ENCODE measurements around the gene DOCK8. TPM values are rescaled to one million over a fixed set of nuclear protein-coding genes. Genes with fewer than 3 reads are reported as not detected.

Gene DOCK8
- total and polyA plus RNA-seq, 2 experiments from 2014 or later: 0.94 to 1.2 TPM

GRCh38 chr9:269081-269711 lies 54.5 kb downstream of the DOCK8 start:
- Mint-ChIP-seq H3K4me3 (no peak overlapping the region), H3K9me3 (no peaks in the 10 kb centered on the region), H3K27me3 (ENCODE audit: insufficient read depth, low read depth, poor library complexity) (no peaks in the 10 kb centered on the region), H3K36me3 (ENCODE audit: low read depth) (no peaks in the 10 kb centered on the region), H3K27ac (no peak overlapping the region), H3K4me1 (no peaks in the 10 kb centered on the region)
- Histone ChIP-seq H3K27me3 (ENCODE audit: insufficient read depth) (no peaks in the 10 kb centered on the region), H3K4me1 (ENCODE audit: insufficient read depth) (no peaks in the 10 kb centered on the region), H3K36me3 (ENCODE audit: insufficient read depth) (no peaks in the 10 kb centered on the region), H3K4me3 (no peak overlapping the region), H3K4me2 (no peak overlapping the region), H3K9me2 (ENCODE audit: insufficient read depth) (no peaks in the 10 kb centered on the region; the same call in 1 of the 2 replicates), H4K20me1 (replicated peaks; ENCODE audit: insufficient read depth) (no peaks in the 10 kb centered on the region), H3F3A (replicated peaks; ENCODE audit: low read depth) (no peaks in the 10 kb centered on the region), H3K79me2 (replicated peaks; ENCODE audit: insufficient read depth) (no peaks in the 10 kb centered on the region), H2AFZ (no peak overlapping the region), H3K27ac (ENCODE audit: low read depth) (no peak overlapping the region)
- ATAC-seq: no peak
- DNase-seq (ENCODE audit: low spot score): no peak
- TF ChIP-seq EZH2 (IDR thresholded peaks at IDR 0.05; ENCODE audit: low read depth, unreplicated experiment): no peak
- TF ChIP-seq EZH2phosphoT487 (IDR thresholded peaks at IDR 0.05; ENCODE audit: unreplicated experiment): no peak
- no peak for TF ChIP-seq CREB1 (CRISPR knock-in tag; IDR thresholded peaks at IDR 0.05; ENCODE audit: low read depth)
- no peak for TF ChIP-seq REST (IDR thresholded peaks at IDR 0.05; ENCODE audit: unreplicated experiment)
- TF ChIP-seq STAT1 (IDR thresholded peaks at IDR 0.05; ENCODE audit: unreplicated experiment): no peak
- no peak for TF ChIP-seq ZNF462 (CRISPR knock-in tag; IDR thresholded peaks at IDR 0.05)
- TF ChIP-seq CTCF (conservative IDR thresholded peaks at IDR 0.05; ENCODE audit: low read depth in 2 of 2): no peak

All from GM23338 (cell line).